Gastroesophageal sphincter (tissue), 4 donors: ENCODE measurements around the gene WRAP53. TPM values are rescaled to one million over a fixed set of nuclear protein-coding genes. Genes with fewer than 3 reads are reported as not detected.

Experiments used
- ATAC-seq: fragments of 150-250 bp; one replicate; pipeline ENCODE4 v1.9.1; 2016; ENCODE audit warnings: mild to moderate bottlenecking, moderate library complexity
- H3K27ac ChIP-seq, 4 donors: fragments of 200-600 bp; sonication (generic) in 3 of 4; 1 replicate in 3 of 4; 2 replicates in 1 of 4; pipeline ENCODE4 v1.5.1; 2016 to 2019
- H3K27me3 ChIP-seq: fragments of 200-600 bp; sonication (generic); one replicate; pipeline ENCODE4 v1.5.1; 2019
- H3K36me3 ChIP-seq, 2 donors: fragments of 200-600 bp; sonication (generic); one replicate each; pipeline ENCODE4 v1.5.1; 2019; ENCODE audit warnings: control low read depth in 1 of 2
- H3K4me1 ChIP-seq, 3 donors: fragments of 200-600 bp; sonication (generic); 1 replicate in 2 of 3; 2 replicates in 1 of 3; pipeline ENCODE4 v1.5.1; 2016 to 2019; ENCODE audit warnings: control low read depth in 2 of 3
- H3K4me3 ChIP-seq, 2 donors: fragments of 200-600 bp; sonication (generic); one replicate each; pipeline ENCODE4 v1.5.1; 2019; ENCODE audit warnings: mild to moderate bottlenecking in 1 of 2, moderate library complexity in 1 of 2
- H3K9me3 ChIP-seq, 3 donors: fragments of 200-600 bp; sonication (generic); one replicate each; pipeline ENCODE4 v1.5.1; 2017 to 2019; ENCODE audit warnings: control low read depth in 2 of 3
- CTCF ChIP-seq, 4 experiments: fragments of 200-600 bp in 2 of 4; fragments of 450-650 bp in 2 of 4; sonication (generic) in 1 of 4; IDR thresholded peaks; one replicate each; pipeline ENCODE4 v1.5.1; 2017 to 2019; ENCODE audit warnings: antibody characterized with exemption in 4 of 4, mild to moderate bottlenecking in 2 of 4, moderate library complexity in 2 of 4
- EP300 ChIP-seq: sonication (generic); formaldehyde crosslinking; IDR thresholded peaks from one replicate; pipeline ENCODE4 v1.6.1; 2017; ENCODE audit warnings: antibody characterized with exemption, mild to moderate bottlenecking
- POLR2A ChIP-seq, 2 donors: fragments of 450-650 bp; IDR thresholded peaks; one replicate each; pipeline ENCODE4 v1.6.1; 2017; ENCODE audit warnings: antibody characterized with exemption in 2 of 2, mild to moderate bottlenecking in 2 of 2, moderate library complexity in 1 of 2
- POLR2AphosphoS5 ChIP-seq: sonication (generic); formaldehyde crosslinking; IDR thresholded peaks from one replicate; pipeline ENCODE4 v1.6.1; 2017; ENCODE audit warnings: antibody characterized with exemption
- WGBS, 2 donors: methylation state at CpG; one replicate each; pipeline ENCODE4 v1.1.5; 2018; ENCODE audit warnings: low coverage in 1 of 2; 5-methylcytosine and 5-hydroxymethylcytosine counted together
- total RNA-seq, 4 donors: library from RNA; depleted of rRNA; stranded (reverse); fragments of >200 nt; gene quantifications; one replicate each; pipeline ENCODE4 v1.1.0, GENCODE V29; 2016

WRAP53 gene
- total RNA-seq, 4 donors from 2014 or later = 2.8 to 4.7 (median 3.9) TPM

GRCh38 chr17:7654832-7655540, 33.3 kb upstream of the WRAP53 start:
- no peak overlapping the region for H3K27ac ChIP-seq
- 80 to 87% methylated on average over 12 of the region's 16 CpGs for WGBS, 2 donors

GRCh38 chr17:7655541-7655840, 32.8 kb upstream of the WRAP53 start:
- WGBS, 2 donors = 91% methylated on average over 7 of the region's 17 CpGs; no CpG with 5 or more reads in 1 of the 2 donors
- Histone ChIP-seq H3K27me3 (peaks cover 20% of the 10 kb centered on the region), H3K4me3 (no peak overlapping the region), H3K9me3 (no peaks in the 10 kb centered on the region), H3K36me3 (no peaks in the 10 kb centered on the region), H3K4me1 (peaks cover 0 to 35% (median 13%) of the 10 kb centered on the region in 3 donors), H3K27ac (no peak overlapping the region)
- ATAC-seq = no peak
- TF ChIP-seq POLR2AphosphoS5 = no peak
- no peak for TF ChIP-seq CTCF (IDR thresholded peaks at IDR 0.05)
- TF ChIP-seq POLR2A (IDR thresholded peaks at IDR 0.05) = no peak
- no peak for TF ChIP-seq EP300

More at GRCh38 chr17:7654832-7655540, 33.3 kb upstream of the WRAP53 start:
- H3K36me3 ChIP-seq = no peaks in the 10 kb centered on the region
- peaks cover 24% of the 10 kb centered on the region for H3K27me3 ChIP-seq
- peaks cover 0 to 40% (median 18%) of the 10 kb centered on the region in 3 donors for H3K4me1 ChIP-seq
- TF ChIP-seq CTCF (IDR thresholded peaks at IDR 0.05) = no peak
- no peak for TF ChIP-seq EP300
- TF ChIP-seq POLR2AphosphoS5 = no peak
- no peak for TF ChIP-seq POLR2A (IDR thresholded peaks at IDR 0.05)
- H3K4me3 ChIP-seq = no peak overlapping the region
- H3K9me3 ChIP-seq = no peaks in the 10 kb centered on the region
- ATAC-seq = no peak

- Histone ChIP-seq H3K36me3 (no peaks in the 10 kb centered on the region), H3K4me1 (peaks cover 0 to 19% (median 0%) of the 10 kb centered on the region in 3 donors), H3K27me3 (peaks cover 4% of the 10 kb centered on the region), H3K4me3 (no peak overlapping the region), H3K27ac (peak overlapping the region in 3 of 4 donors; percentile 14 to 48 (median 45)), H3K9me3 (no peaks in the 10 kb centered on the region)
- WGBS, 2 donors = 24 to 33% methylated on average over 5 to 7 of the region's 10 CpGs
- ATAC-seq = peak; percentile 76
- TF ChIP-seq POLR2A (IDR thresholded peaks at IDR 0.05) = no peak
- TF ChIP-seq POLR2AphosphoS5 = peak; percentile 56
- no peak for TF ChIP-seq EP300
Measured at GRCh38 chr17:7656958-7657609, 31.2 kb upstream of the WRAP53 start.

GRCh38 chr17:7667656-7668406, 20.4 kb upstream of the WRAP53 start:
- Histone ChIP-seq H3K9me3 (no peaks in the 10 kb centered on the region), H3K27me3 (no peaks in the 10 kb centered on the region), H3K4me1 (no peaks in the 10 kb centered on the region), H3K4me3 (no peak overlapping the region), H3K27ac (no peak overlapping the region), H3K36me3 (peaks cover 0 to 73% of the 10 kb centered on the region in 2 donors)
- 47 to 60% methylated on average over 1 to 3 of the region's 10 CpGs for WGBS, 2 donors
- ATAC-seq = no peak
- TF ChIP-seq POLR2A (IDR thresholded peaks at IDR 0.05) (no peak), EP300 (no peak), POLR2AphosphoS5 (no peak), CTCF (IDR thresholded peaks at IDR 0.05) (no peak)

GRCh38 chr17:7668482-7668881, 19.8 kb upstream of the WRAP53 start:
- Histone ChIP-seq H3K9me3 (peaks cover 0 to 5% (median 0%) of the 10 kb centered on the region in 3 donors), H3K27ac (no peak overlapping the region), H3K36me3 (peaks cover 2 to 80% of the 10 kb centered on the region in 2 donors), H3K4me3 (no peak overlapping the region), H3K27me3 (no peaks in the 10 kb centered on the region), H3K4me1 (no peaks in the 10 kb centered on the region)
- TF ChIP-seq POLR2A (IDR thresholded peaks at IDR 0.05) (no peak), EP300 (no peak), CTCF (IDR thresholded peaks at IDR 0.05) (no peak), POLR2AphosphoS5 (no peak)
- 67 to 94% methylated on average over 1 to 7 of the region's 7 CpGs for WGBS, 2 donors
- ATAC-seq = no peak
